ENCODE data around the gene USP22.

DNA sequence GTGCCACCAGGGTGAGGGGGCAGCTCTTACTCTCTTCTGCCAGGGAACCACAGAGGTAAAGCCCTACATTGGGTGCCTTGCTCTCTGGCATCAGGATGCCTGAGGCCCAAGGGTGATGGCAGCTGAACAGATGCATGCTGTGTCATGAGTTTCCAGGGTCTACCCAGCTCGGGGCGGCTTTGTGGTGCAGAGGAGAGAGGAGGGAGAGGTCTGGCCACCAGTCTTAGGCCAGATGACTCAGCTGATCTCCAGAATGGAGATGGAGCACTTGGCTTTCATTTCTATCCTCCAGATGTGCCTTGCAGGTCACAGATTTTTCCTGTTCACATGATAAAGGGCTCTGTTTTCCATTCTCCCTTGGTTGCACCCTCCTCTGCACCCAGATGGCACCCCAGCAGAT is 23.6 kb upstream of the USP22 start:
- TF ChIP-seq, protein P1, sequence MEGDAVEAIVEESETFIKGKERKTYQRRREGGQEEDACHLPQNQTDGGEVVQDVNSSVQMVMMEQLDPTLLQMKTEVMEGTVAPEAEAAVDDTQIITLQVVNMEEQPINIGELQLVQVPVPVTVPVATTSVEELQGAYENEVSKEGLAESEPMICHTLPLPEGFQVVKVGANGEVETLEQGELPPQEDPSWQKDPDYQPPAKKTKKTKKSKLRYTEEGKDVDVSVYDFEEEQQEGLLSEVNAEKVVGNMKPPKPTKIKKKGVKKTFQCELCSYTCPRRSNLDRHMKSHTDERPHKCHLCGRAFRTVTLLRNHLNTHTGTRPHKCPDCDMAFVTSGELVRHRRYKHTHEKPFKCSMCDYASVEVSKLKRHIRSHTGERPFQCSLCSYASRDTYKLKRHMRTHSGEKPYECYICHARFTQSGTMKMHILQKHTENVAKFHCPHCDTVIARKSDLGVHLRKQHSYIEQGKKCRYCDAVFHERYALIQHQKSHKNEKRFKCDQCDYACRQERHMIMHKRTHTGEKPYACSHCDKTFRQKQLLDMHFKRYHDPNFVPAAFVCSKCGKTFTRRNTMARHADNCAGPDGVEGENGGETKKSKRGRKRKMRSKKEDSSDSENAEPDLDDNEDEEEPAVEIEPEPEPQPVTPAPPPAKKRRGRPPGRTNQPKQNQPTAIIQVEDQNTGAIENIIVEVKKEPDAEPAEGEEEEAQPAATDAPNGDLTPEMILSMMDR (conservative IDR thresholded peaks at IDR 0.05; ENCODE audit: low read depth in 2 of 2), result no peak
- no peak for TF ChIP-seq REST (IDR thresholded peaks at IDR 0.05; ENCODE audit: unreplicated experiment)
- no peak for TF ChIP-seq EZH2 (IDR thresholded peaks at IDR 0.05; ENCODE audit: low read depth, unreplicated experiment)
- TF ChIP-seq POLR2AphosphoS5 (IDR thresholded peaks at IDR 0.05; ENCODE audit: low read depth), result no peak
- no peak for TF ChIP-seq EZH2phosphoT487 (IDR thresholded peaks at IDR 0.05; ENCODE audit: unreplicated experiment)
- TF ChIP-seq JUNB (IDR thresholded peaks at IDR 0.05; ENCODE audit: unreplicated experiment), result no peak
- no peak for TF ChIP-seq CREB1 (CRISPR knock-in tag; IDR thresholded peaks at IDR 0.05; ENCODE audit: low read depth)
- TF ChIP-seq ZNF331 (CRISPR knock-in tag; IDR thresholded peaks at IDR 0.05; ENCODE audit: low read depth), result no peak
- TF ChIP-seq ZNF462 (CRISPR knock-in tag; IDR thresholded peaks at IDR 0.05), result no peak
- no peak for TF ChIP-seq ETS1 (IDR thresholded peaks at IDR 0.05)
- TF ChIP-seq NANOG (IDR thresholded peaks at IDR 0.05; ENCODE audit: borderline replicate concordance), result no peak
- TF ChIP-seq ZNF114 (CRISPR knock-in tag; IDR thresholded peaks at IDR 0.05), result no peak

All from GM23338 (cell line).